SK-N-SH (cell line): ENCODE data around the gene C17orf113. TPM values are rescaled to one million over a fixed set of nuclear protein-coding genes. Genes with fewer than 3 reads are reported as not detected.
A peak's percentile ranks its signal among the peaks of the same experiment; 100 is the strongest.

Experiments
- CTCF ChIA-PET: fragments of 300-600, 350-600 bp; formaldehyde crosslinking; extraction: SDS; loops from one replicate; lab custom pipeline; 2021; lab: Yijun Ruan, JAX
- POLR2A ChIA-PET: fragments of 350-600 bp; sonication (Branson Sonifier 250); formaldehyde crosslinking; extraction: SDS; loops from one replicate; lab custom pipeline; 2020; ENCODE audit warnings: antibody characterized with exemption, inconsistent platforms; lab: Yijun Ruan, JAX
- DNase-seq: peaks from one replicate; pipeline ENCODE4 v3.0.0; 2012
- H2AFZ ChIP-seq: fragments of 200-600 bp; sonication (generic); 2 replicates; pipeline ENCODE4 v1.8.1; 2016; ENCODE audit warnings: antibody characterized with exemption, mild to moderate bottlenecking, low read depth
- H3F3A ChIP-seq: fragments of 200-600 bp; sonication (generic); replicated peaks from 2 replicates; pipeline ENCODE3; 2016; ENCODE audit warnings: antibody characterized with exemption, mild to moderate bottlenecking; ENCODE audit not compliant: insufficient read depth
- H3K27ac ChIP-seq, 2 experiments: fragments of 200-500 bp in 1 of 2; fragments of 200-600 bp in 1 of 2; sonication (Bioruptor generic) in 1 of 2; sonication (generic), shearing (Covaris generic) in 1 of 2; 2 replicates each; pipeline versions ENCODE4 v1.5.1 to v1.6.1; 2014 to 2016; ENCODE audit warnings: low read depth in 2 of 2, inconsistent platforms in 1 of 2, low read length in 1 of 2, mild to moderate bottlenecking in 1 of 2, mixed read lengths in 1 of 2
- H3K27me3 ChIP-seq: fragments of 200-600 bp; sonication (generic), shearing (Covaris generic); 2 replicates; pipeline ENCODE4 v1.6.1; 2016; ENCODE audit warnings: mixed run types; ENCODE audit not compliant: insufficient read depth
- H3K36me3 ChIP-seq, 2 experiments: fragments of 200-500 bp in 1 of 2; fragments of 200-600 bp in 1 of 2; sonication (Bioruptor generic) in 1 of 2; sonication (generic) in 1 of 2; replicated peaks in 1 of 2; 2 replicates each; pipeline versions ENCODE3 to v1.5.1; 2014 to 2016; ENCODE audit warnings: low read length in 1 of 2, mild to moderate bottlenecking in 1 of 2; ENCODE audit not compliant: insufficient read depth in 2 of 2, control insufficient read depth in 1 of 2
- H3K4me1 ChIP-seq, 2 experiments: fragments of 200-500 bp in 1 of 2; fragments of 200-600 bp in 1 of 2; sonication (Bioruptor generic) in 1 of 2; sonication (generic), shearing (Covaris generic) in 1 of 2; 2 replicates each; pipeline versions ENCODE4 v1.5.1 to v1.6.1; 2014 to 2016; ENCODE audit warnings: low read depth in 1 of 2, low read length in 1 of 2, mixed run types in 1 of 2; ENCODE audit not compliant: insufficient read depth in 2 of 2, control insufficient read depth in 1 of 2
- H3K4me2 ChIP-seq: fragments of 200-600 bp; sonication (generic), shearing (Covaris generic); 2 replicates; pipeline ENCODE4 v1.6.1; 2017; ENCODE audit warnings: mixed run types
- H3K4me3 ChIP-seq, 2 experiments: fragments of 200-500 bp in 1 of 2; fragments of 200-600 bp in 1 of 2; sonication (Bioruptor generic) in 1 of 2; sonication (generic), shearing (Covaris generic) in 1 of 2; 2 replicates each; pipeline versions ENCODE4 v1.5.1 to v1.8.1; 2014 to 2016; ENCODE audit warnings: low read depth in 2 of 2, inconsistent platforms in 1 of 2, low read length in 1 of 2, mild to moderate bottlenecking in 1 of 2, mixed read lengths in 1 of 2, moderate library complexity in 1 of 2
- H3K79me2 ChIP-seq: fragments of 200-600 bp; sonication (generic); 2 replicates; pipeline ENCODE4 v1.8.1; 2017; ENCODE audit warnings: mild to moderate bottlenecking; ENCODE audit not compliant: insufficient read depth
- H3K9ac ChIP-seq: fragments of 200-600 bp; sonication (generic); 2 replicates; pipeline ENCODE4 v1.6.1; 2017; ENCODE audit warnings: mixed run types
- H3K9me2 ChIP-seq: fragments of 200-600 bp; sonication (generic); 2 replicates; pipeline ENCODE4 v1.6.1; 2017; ENCODE audit warnings: mixed run types
- H3K9me3 ChIP-seq: fragments of 200-600 bp; sonication (generic); 2 replicates; pipeline ENCODE4 v1.6.1; 2017; ENCODE audit warnings: mixed run types, mild to moderate bottlenecking, moderate library complexity
- H4K20me1 ChIP-seq: fragments of 200-600 bp; sonication (generic); 2 replicates; pipeline ENCODE4 v1.6.1; 2017; ENCODE audit warnings: mild to moderate bottlenecking, mixed run types; ENCODE audit not compliant: insufficient read depth
- CHD2 ChIP-seq: fragments of 150-350 bp; IDR thresholded peaks from 2 replicates; pipeline ENCODE4 v1.6.1; 2018; ENCODE audit warnings: low read length; ENCODE audit not compliant: partially characterized antibody
- FOXJ3 ChIP-seq: sonication (generic); formaldehyde crosslinking; IDR thresholded peaks from 2 replicates; pipeline ENCODE4 v1.5.1; 2020; ENCODE audit warnings: mild to moderate bottlenecking, missing genetic modification reagents
- FOXM1 ChIP-seq: IDR thresholded peaks from 2 replicates; pipeline ENCODE4 v1.4.0; 2012; ENCODE audit warnings: low read depth, mild to moderate bottlenecking
- GABPA ChIP-seq: IDR thresholded peaks from 2 replicates; pipeline ENCODE4 v1.4.0; 2012; ENCODE audit warnings: low read depth, mild to moderate bottlenecking
- IRF3 ChIP-seq: fragments of 150-350 bp; IDR thresholded peaks from 2 replicates; pipeline ENCODE4 v1.6.1; 2016; ENCODE audit warnings: mild to moderate bottlenecking, low read depth, low read length
- JUND ChIP-seq: IDR thresholded peaks from 2 replicates; pipeline ENCODE4 v1.4.0; 2012
- NFIC ChIP-seq: IDR thresholded peaks from 2 replicates; pipeline ENCODE4 v1.4.0; 2012; ENCODE audit warnings: borderline replicate concordance
- PBX3 ChIP-seq: IDR thresholded peaks from 2 replicates; pipeline ENCODE4; 2012
- RCOR1 ChIP-seq: fragments of 150-350 bp; IDR thresholded peaks from 2 replicates; pipeline ENCODE4 v1.6.1; 2017; ENCODE audit warnings: antibody characterized with exemption, low read length
- RXRA ChIP-seq: IDR thresholded peaks from 2 replicates; pipeline ENCODE4 v1.4.0; 2012; ENCODE audit warnings: low read depth, mild to moderate bottlenecking, borderline replicate concordance
- SIN3A ChIP-seq: IDR thresholded peaks from 2 replicates; pipeline ENCODE4 v1.6.1; 2012; ENCODE audit warnings: low read depth, mild to moderate bottlenecking, low read length, moderate library complexity, borderline replicate concordance
- SMC3 ChIP-seq: IDR thresholded peaks from 2 replicates; pipeline ENCODE4 v1.6.1; 2012; ENCODE audit warnings: low read depth, low read length, improper control_type of control experiment
- ZBTB33 ChIP-seq: IDR thresholded peaks from 2 replicates; pipeline ENCODE4 v1.4.0; 2012; ENCODE audit warnings: low read depth, borderline replicate concordance
- WGBS: methylation state at CpG from one replicate; pipeline ENCODE4 v1.1.6; 2017; ENCODE audit warnings: low lambda C conversion rate; 5-methylcytosine and 5-hydroxymethylcytosine counted together
- polyA plus RNA-seq, 3 experiments: library from polyadenylated mRNA; depleted of rRNA; stranded (reverse); fragments of >200 nt; gene quantifications; 2 replicates each; pipeline ENCODE4 v1.2.3, GENCODE V29; 2012

Gene C17orf113
- polyA plus RNA-seq, 1 of the 3 experiments (the other 2 are of a cell fraction) = 0.44 TPM

- no peaks in the 10 kb centered on the region for H3K36me3 ChIP-seq
- POLR2A ChIA-PET = interaction anchor here (0.6 kb wide), 1 partner anchor 462 kb away, joined by 3 read pairs; no protein-coding TSS in a partner anchor
- TF ChIP-seq JUND (no peak), FOXM1 (no peak), IRF3 (no peak)
- H3F3A ChIP-seq = no peaks in the 10 kb centered on the region
- no peak overlapping the region for H2AFZ ChIP-seq
- CTCF ChIA-PET = interaction anchor here (0.6 to 3.7 kb wide), 13 partner anchors 11 to 88 kb away, joined by 3 to 15 read pairs (median 4); partner anchors contain the start of gene NKIRAS2
- H3K4me1 ChIP-seq = peaks cover 0 to 8% of the 10 kb centered on the region in 2 experiments; a peak in 1 of 4 replicates
- no peaks in the 10 kb centered on the region for H3K79me2 ChIP-seq
- no peak overlapping the region for H3K27ac ChIP-seq
- H3K9me2 ChIP-seq = no peaks in the 10 kb centered on the region
- H3K9ac ChIP-seq = no peak overlapping the region
- peaks cover 15% of the 10 kb centered on the region for H3K27me3 ChIP-seq
- H3K9me3 ChIP-seq = no peaks in the 10 kb centered on the region
- peak overlapping the region in 1 of 2 experiments; percentile 57; a peak in 2 of 4 replicates for H3K4me3 ChIP-seq
- H4K20me1 ChIP-seq = no peaks in the 10 kb centered on the region
- WGBS = 86% methylated on average over 8 of the region's 8 CpGs
- no peak for DNase-seq
- H3K4me2 ChIP-seq = peak overlapping the region; percentile 19; the same call in 1 of the 2 replicates
Observed at GRCh38 chr17:42051013-42051400, 606 bp upstream of the C17orf113 start.

- Histone ChIP-seq H3K4me2 (peak overlapping the region; percentile 87), H3K79me2 (no peaks in the 10 kb centered on the region), H2AFZ (peak overlapping the region; percentile 89), H3K27me3 (peaks cover 15% of the 10 kb centered on the region), H3F3A (no peaks in the 10 kb centered on the region), H3K9me2 (no peaks in the 10 kb centered on the region), H4K20me1 (no peaks in the 10 kb centered on the region), H3K27ac (no peak overlapping the region), H3K4me3 (peak overlapping the region; percentile 57 to 60), H3K9ac (peak overlapping the region; percentile 39; the same call in 1 of the 2 replicates), H3K36me3 (no peaks in the 10 kb centered on the region)
- WGBS = 5% methylated on average over 2 of the region's 7 CpGs
- DNase-seq = no peak
- no peak for TF ChIP-seq NFIC
- no peak for TF ChIP-seq RXRA
- TF ChIP-seq PBX3 = no peak
- no peak for TF ChIP-seq CHD2
- no peak for TF ChIP-seq SMC3
- TF ChIP-seq, all 33 proteins: peak for 0
- POLR2A ChIA-PET = no interaction called here
- CTCF ChIA-PET = interaction anchor here (0.7 to 3.7 kb wide), 10 partner anchors 10 to 322 kb away, joined by 3 to 15 read pairs (median 4); no protein-coding TSS in a partner anchor
- Histone ChIP-seq H3K9me3 (no peaks in the 10 kb centered on the region), H3K4me1 (peaks cover 0 to 8% of the 10 kb centered on the region in 2 experiments; a peak in 1 of 4 replicates)
Observed at GRCh38 chr17:42049834-42050392, 488 bp downstream of the C17orf113 start.

GRCh38 chr17:42047343-42047742 lies 3.1 kb downstream of the C17orf113 start:
- no peaks in the 10 kb centered on the region for H3K27me3 ChIP-seq
- no peak overlapping the region for H3K4me2 ChIP-seq
- no peak overlapping the region for H3K27ac ChIP-seq
- H3K9me2 ChIP-seq = no peaks in the 10 kb centered on the region
- no peak overlapping the region for H3K9ac ChIP-seq
- H3K9me3 ChIP-seq = no peaks in the 10 kb centered on the region
- no peaks in the 10 kb centered on the region for H3K36me3 ChIP-seq
- H3F3A ChIP-seq = no peaks in the 10 kb centered on the region
- TF ChIP-seq RCOR1 (no peak), ZBTB33 (no peak), JUND (no peak), SIN3A (no peak), NFIC (no peak), FOXJ3 (CRISPR knock-in tag) (no peak), GABPA (no peak)
- H4K20me1 ChIP-seq = no peaks in the 10 kb centered on the region
- H3K4me1 ChIP-seq = peaks cover 0 to 8% of the 10 kb centered on the region in 2 experiments; a peak in 1 of 4 replicates
- DNase-seq = no peak
- H3K79me2 ChIP-seq = no peaks in the 10 kb centered on the region
- no peak overlapping the region for H2AFZ ChIP-seq
- ChIA-PET POLR2A (no interaction called here), CTCF (no interaction called here)
- WGBS = 90% methylated on average over 12 of the region's 12 CpGs
- H3K4me3 ChIP-seq = no peak overlapping the region
